Tibial artery (tissue), 4 donors: ENCODE results near the gene HLF.

ENCODE experiments used
- DNase-seq, 2 donors: peaks; one replicate each; pipeline ENCODE4 v3.0.0-alpha.2; 2019
- H3K27ac ChIP-seq, 2 donors: fragments of 200-600 bp; sonication (generic) in 1 of 2; 1 replicate in 1 of 2; 2 replicates in 1 of 2; pipeline ENCODE4 v1.5.1; 2018 to 2019; ENCODE audit warnings: mild to moderate bottlenecking in 1 of 2
- H3K27me3 ChIP-seq, 2 donors: fragments of 200-600 bp; sonication (generic) in 1 of 2; one replicate each; pipeline versions ENCODE4 v1.5.1 to v1.6.0; 2016 to 2019
- H3K36me3 ChIP-seq, 3 donors: fragments of 200-600 bp; sonication (generic) in 2 of 3; one replicate each; pipeline ENCODE4 v1.5.1; 2016 to 2019; ENCODE audit warnings: mild to moderate bottlenecking in 2 of 3
- H3K4me1 ChIP-seq, 4 donors: fragments of 200-600 bp; sonication (generic) in 2 of 4; 1 replicate in 3 of 4; 2 replicates in 1 of 4; pipeline ENCODE4 v1.5.1; 2016 to 2019
- H3K4me3 ChIP-seq, 2 donors: fragments of 200-600 bp; sonication (generic) in 1 of 2; 1 replicate in 1 of 2; 2 replicates in 1 of 2; pipeline ENCODE4 v1.5.1; 2018 to 2019; ENCODE audit warnings: mild to moderate bottlenecking in 2 of 2
- H3K9me3 ChIP-seq, 3 donors: fragments of 200-600 bp; sonication (generic) in 1 of 3; one replicate each; pipeline ENCODE4 v1.5.1; 2016 to 2019
- CTCF ChIP-seq, 2 experiments: fragments of 200-600 bp in 1 of 2; fragments of 450-650 bp in 1 of 2; IDR thresholded peaks; one replicate each; pipeline ENCODE4 v1.5.1; 2017 to 2019; ENCODE audit warnings: antibody characterized with exemption in 2 of 2, mild to moderate bottlenecking in 1 of 2, moderate library complexity in 1 of 2
- intact Hi-C: fragments of 100-400 bp; cut with DNase I; formaldehyde crosslinking; loops from one replicate; pipeline ENCODE4 v1.15.0; 2023; ENCODE audit warnings: low total_unique reads

The HLF gene

GRCh38 chr17:55272711-55273578, 8.2 kb downstream of the HLF start:
- H3K27me3 ChIP-seq, result no peaks in the 10 kb centered on the region
- TF ChIP-seq CTCF (IDR thresholded peaks at IDR 0.05), result no peak
- H3K4me3 ChIP-seq, result peak overlapping the region in 1 of 2 donors; percentile 29
- peaks cover 0 to 80% (median 58%) of the 10 kb centered on the region in 4 donors for H3K4me1 ChIP-seq
- H3K36me3 ChIP-seq, result peaks cover 0 to 3% (median 0%) of the 10 kb centered on the region in 3 donors
- peak overlapping the region; percentile 79 to 82 for H3K27ac ChIP-seq
- no peak for DNase-seq
- no peaks in the 10 kb centered on the region for H3K9me3 ChIP-seq
- intact Hi-C loops, result no loop called here

- TF ChIP-seq CTCF (IDR thresholded peaks at IDR 0.05), result no peak
- Histone ChIP-seq H3K4me1 (peaks cover 0 to 80% (median 61%) of the 10 kb centered on the region in 4 donors), H3K9me3 (no peaks in the 10 kb centered on the region), H3K27me3 (no peaks in the 10 kb centered on the region), H3K4me3 (peak overlapping the region in 1 of 2 donors; percentile 29), H3K36me3 (peaks cover 0 to 3% (median 0%) of the 10 kb centered on the region in 3 donors), H3K27ac (peak overlapping the region; percentile 79 to 82)
- peak; percentile 80 to 95 for DNase-seq
- intact Hi-C loops, result no loop called here
Observed at GRCh38 chr17:55273579-55274354, 9.0 kb downstream of the HLF start.

- Histone ChIP-seq H3K27me3 (no peaks in the 10 kb centered on the region), H3K27ac (peak overlapping the region; percentile 79 to 82), H3K4me3 (no peak overlapping the region), H3K36me3 (peaks cover 0 to 3% (median 0%) of the 10 kb centered on the region in 3 donors), H3K9me3 (no peaks in the 10 kb centered on the region), H3K4me1 (peaks cover 0 to 74% (median 61%) of the 10 kb centered on the region in 4 donors)
- no peak for DNase-seq
- intact Hi-C loops, result no loop called here
- no peak for TF ChIP-seq CTCF (IDR thresholded peaks at IDR 0.05)
Observed at GRCh38 chr17:55274355-55275255, 9.8 kb downstream of the HLF start.

GRCh38 chr17:55275894-55276804, 11.4 kb downstream of the HLF start:
- Histone ChIP-seq H3K9me3 (no peaks in the 10 kb centered on the region), H3K36me3 (no peaks in the 10 kb centered on the region), H3K4me1 (peaks cover 0 to 83% (median 68%) of the 10 kb centered on the region in 4 donors), H3K4me3 (no peak overlapping the region), H3K27ac (peak overlapping the region; percentile 79 to 82), H3K27me3 (no peaks in the 10 kb centered on the region)
- TF ChIP-seq CTCF (IDR thresholded peaks at IDR 0.05), result no peak
- intact Hi-C loops, result no loop called here
- no peak for DNase-seq
